ENCODE data around the gene TOPBP1.

Gene TOPBP1

GRCh38 chr3:133641254-133641653, 20.5 kb downstream of the TOPBP1 start:
- no peak for DNase-seq (ENCODE audit: insufficient read length)
- no peak for TF ChIP-seq POLR2A (IDR thresholded peaks at IDR 0.05; ENCODE audit: low read depth, low read length)
- no peak for TF ChIP-seq TAF1 (IDR thresholded peaks at IDR 0.05; ENCODE audit: borderline replicate concordance, low read depth, low read length)
- no peak for TF ChIP-seq POLR2AphosphoS5 (IDR thresholded peaks at IDR 0.05; ENCODE audit: low read depth, low read length)
- no peak for FAIRE-seq

- DNase-seq (ENCODE audit: insufficient read length) (no peak), FAIRE-seq (no peak)
- TF ChIP-seq TAF1 (IDR thresholded peaks at IDR 0.05; ENCODE audit: borderline replicate concordance, low read depth, low read length) (no peak), POLR2AphosphoS5 (IDR thresholded peaks at IDR 0.05; ENCODE audit: low read depth, low read length) (no peak), POLR2A (IDR thresholded peaks at IDR 0.05; ENCODE audit: low read depth, low read length) (no peak)
Observed at GRCh38 chr3:133633439-133633838, 28.3 kb downstream of the TOPBP1 start.

- TF ChIP-seq TAF1 (IDR thresholded peaks at IDR 0.05; ENCODE audit: borderline replicate concordance, low read depth, low read length) (no peak), POLR2AphosphoS5 (IDR thresholded peaks at IDR 0.05; ENCODE audit: low read depth, low read length) (no peak), POLR2A (IDR thresholded peaks at IDR 0.05; ENCODE audit: low read depth, low read length) (no peak)
- DNase-seq (ENCODE audit: insufficient read length) (no peak), FAIRE-seq (peak; percentile 48)
Observed at GRCh38 chr3:133629146-133629545, 32.6 kb downstream of the TOPBP1 start.

GRCh38 chr3:133627789-133628188, 34.0 kb downstream of the TOPBP1 start:
- FAIRE-seq (no peak), DNase-seq (ENCODE audit: insufficient read length) (no peak)
- TF ChIP-seq TAF1 (IDR thresholded peaks at IDR 0.05; ENCODE audit: borderline replicate concordance, low read depth, low read length), result no peak
- TF ChIP-seq POLR2A (IDR thresholded peaks at IDR 0.05; ENCODE audit: low read depth, low read length), result no peak
- no peak for TF ChIP-seq POLR2AphosphoS5 (IDR thresholded peaks at IDR 0.05; ENCODE audit: low read depth, low read length)

GRCh38 chr3:133620066-133620784, 41.5 kb downstream of the TOPBP1 start:
- DNase-seq (ENCODE audit: insufficient read length) (peak; percentile 32), FAIRE-seq (peak; percentile 99)

GRCh38 chr3:133611534-133611933, 50.2 kb downstream of the TOPBP1 start:
- TF ChIP-seq POLR2AphosphoS5 (IDR thresholded peaks at IDR 0.05; ENCODE audit: low read depth, low read length) (no peak), TAF1 (IDR thresholded peaks at IDR 0.05; ENCODE audit: borderline replicate concordance, low read depth, low read length) (no peak), POLR2A (IDR thresholded peaks at IDR 0.05; ENCODE audit: low read depth, low read length) (no peak)
- FAIRE-seq, result no peak
- DNase-seq (ENCODE audit: insufficient read length), result no peak

More at GRCh38 chr3:133620066-133620784, 41.5 kb downstream of the TOPBP1 start:
- TF ChIP-seq POLR2AphosphoS5 (IDR thresholded peaks at IDR 0.05; ENCODE audit: low read depth, low read length) (0 out of 2 replicates have a peak, but pooled peaks have one; percentile 34), TAF1 (IDR thresholded peaks at IDR 0.05; ENCODE audit: borderline replicate concordance, low read depth, low read length) (no peak), POLR2A (IDR thresholded peaks at IDR 0.05; ENCODE audit: low read depth, low read length) (peak; percentile 19; the same call in 1 of the 2 replicates)

GRCh38 chr3:133610031-133610430, 51.7 kb downstream of the TOPBP1 start:
- TF ChIP-seq POLR2AphosphoS5 (IDR thresholded peaks at IDR 0.05; ENCODE audit: low read depth, low read length) (no peak), POLR2A (IDR thresholded peaks at IDR 0.05; ENCODE audit: low read depth, low read length) (no peak), TAF1 (IDR thresholded peaks at IDR 0.05; ENCODE audit: borderline replicate concordance, low read depth, low read length) (no peak)
- no peak for DNase-seq (ENCODE audit: insufficient read length)
- no peak for FAIRE-seq

- TF ChIP-seq POLR2AphosphoS5 (IDR thresholded peaks at IDR 0.05; ENCODE audit: low read depth, low read length), result no peak
- TF ChIP-seq TAF1 (IDR thresholded peaks at IDR 0.05; ENCODE audit: borderline replicate concordance, low read depth, low read length), result no peak
- TF ChIP-seq POLR2A (IDR thresholded peaks at IDR 0.05; ENCODE audit: low read depth, low read length), result no peak
- FAIRE-seq (no peak), DNase-seq (ENCODE audit: insufficient read length) (no peak)
Observed at GRCh38 chr3:133608388-133608787, 53.4 kb downstream of the TOPBP1 start.

GRCh38 chr3:133607816-133608215, 53.9 kb downstream of the TOPBP1 start:
- no peak for DNase-seq (ENCODE audit: insufficient read length)
- FAIRE-seq, result no peak
- TF ChIP-seq TAF1 (IDR thresholded peaks at IDR 0.05; ENCODE audit: borderline replicate concordance, low read depth, low read length), result no peak
- TF ChIP-seq POLR2A (IDR thresholded peaks at IDR 0.05; ENCODE audit: low read depth, low read length), result no peak
- TF ChIP-seq POLR2AphosphoS5 (IDR thresholded peaks at IDR 0.05; ENCODE audit: low read depth, low read length), result no peak

- no peak for FAIRE-seq
- DNase-seq (ENCODE audit: insufficient read length), result no peak
Observed at GRCh38 chr3:133606902-133607301, 54.8 kb downstream of the TOPBP1 start.

GRCh38 chr3:133606342-133606741, 55.4 kb downstream of the TOPBP1 start:
- DNase-seq (ENCODE audit: insufficient read length) (no peak), FAIRE-seq (no peak)
- TF ChIP-seq POLR2A (IDR thresholded peaks at IDR 0.05; ENCODE audit: low read depth, low read length), result no peak
- no peak for TF ChIP-seq TAF1 (IDR thresholded peaks at IDR 0.05; ENCODE audit: borderline replicate concordance, low read depth, low read length)
- no peak for TF ChIP-seq POLR2AphosphoS5 (IDR thresholded peaks at IDR 0.05; ENCODE audit: low read depth, low read length)

More at GRCh38 chr3:133606902-133607301, 54.8 kb downstream of the TOPBP1 start:
- TF ChIP-seq POLR2A (IDR thresholded peaks at IDR 0.05; ENCODE audit: low read depth, low read length) (no peak), POLR2AphosphoS5 (IDR thresholded peaks at IDR 0.05; ENCODE audit: low read depth, low read length) (no peak), TAF1 (IDR thresholded peaks at IDR 0.05; ENCODE audit: borderline replicate concordance, low read depth, low read length) (no peak)

GRCh38 chr3:133600572-133601081, 61.1 kb downstream of the TOPBP1 start:
- FAIRE-seq, result no peak
- TF ChIP-seq POLR2A (IDR thresholded peaks at IDR 0.05; ENCODE audit: low read depth, low read length) (no peak), TAF1 (IDR thresholded peaks at IDR 0.05; ENCODE audit: borderline replicate concordance, low read depth, low read length) (no peak), POLR2AphosphoS5 (IDR thresholded peaks at IDR 0.05; ENCODE audit: low read depth, low read length) (no peak)
- no peak for DNase-seq (ENCODE audit: insufficient read length)
